GM21367 (cell line): ENCODE measurements around the gene ADGRB3.
"Not testable (repeated sequence)": the region's sequence is repeated elsewhere in the genome, so short reads cannot be mapped to it uniquely, and the experiment has no call there.

Source experiments
- ATAC-seq: cut with Tn5 transposase; IDR thresholded peaks from one replicate; pipeline ENCODE4 v1.9.1; 2021; ENCODE audit not compliant: unreplicated experiment

The ADGRB3 gene

GRCh38 chr6:68642977-68643376 lies 7.9 kb downstream of the ADGRB3 start:
- no peak for ATAC-seq

GRCh38 chr6:68649669-68650068 lies 14.6 kb downstream of the ADGRB3 start:
- no peak for ATAC-seq

- no peak for ATAC-seq
Measured at GRCh38 chr6:68650142-68650541, 15.1 kb downstream of the ADGRB3 start.

GRCh38 chr6:68651011-68651985 lies 16.2 kb downstream of the ADGRB3 start:
- ATAC-seq, result no peak

GRCh38 chr6:68652117-68652536 lies 17.0 kb downstream of the ADGRB3 start:
- ATAC-seq, result no peak

- ATAC-seq, result no peak
Measured at GRCh38 chr6:68653074-68653705, 18.1 kb downstream of the ADGRB3 start.

GRCh38 chr6:68653706-68654089 lies 18.6 kb downstream of the ADGRB3 start:
- ATAC-seq, result no peak

GRCh38 chr6:68654134-68654533 lies 19.1 kb downstream of the ADGRB3 start:
- ATAC-seq, result no peak

GRCh38 chr6:68655028-68655427 lies 19.9 kb downstream of the ADGRB3 start:
- no peak for ATAC-seq

- ATAC-seq, result no peak
Measured at GRCh38 chr6:68657374-68658139, 22.5 kb downstream of the ADGRB3 start.

GRCh38 chr6:68658338-68658737 lies 23.3 kb downstream of the ADGRB3 start:
- no peak for ATAC-seq

GRCh38 chr6:68673255-68673654 lies 38.2 kb downstream of the ADGRB3 start:
- no peak for ATAC-seq

- ATAC-seq, result no peak
Measured at GRCh38 chr6:68675548-68675947, 40.5 kb downstream of the ADGRB3 start.

- not testable (repeated sequence) for ATAC-seq
Measured at GRCh38 chr6:68676094-68676493, 41.0 kb downstream of the ADGRB3 start.

- no peak for ATAC-seq
Measured at GRCh38 chr6:68677058-68677457, 42.0 kb downstream of the ADGRB3 start.

- ATAC-seq, result no peak
Measured at GRCh38 chr6:68679399-68679798, 44.3 kb downstream of the ADGRB3 start.

GRCh38 chr6:68680264-68680663 lies 45.2 kb downstream of the ADGRB3 start:
- no peak for ATAC-seq

GRCh38 chr6:68689910-68690309 lies 54.8 kb downstream of the ADGRB3 start:
- no peak for ATAC-seq

- no peak for ATAC-seq
Measured at GRCh38 chr6:68691120-68691519, 56.0 kb downstream of the ADGRB3 start.

- ATAC-seq, result no peak
Measured at GRCh38 chr6:68693271-68693670, 58.2 kb downstream of the ADGRB3 start.

- no peak for ATAC-seq
Measured at GRCh38 chr6:68695403-68695802, 60.3 kb downstream of the ADGRB3 start.
